Kidney epithelial cell (primary cell): ENCODE measurements around the gene CD1D. TPM values are rescaled to one million over a fixed set of nuclear protein-coding genes. Genes with fewer than 3 reads are reported as not detected.
"Not testable (repeated sequence)": the region's sequence is repeated elsewhere in the genome, so short reads cannot be mapped to it uniquely, and the experiment has no call there.

Experiments
- DNase-seq: peaks from one replicate; pipeline ENCODE4 v3.0.0-alpha.2; 2010; ENCODE audit warnings: low read depth
- H3K27me3 ChIP-seq: 2 replicates; pipeline ENCODE4 v1.6.0; 2011; ENCODE audit warnings: low read length; ENCODE audit not compliant: control insufficient read depth, insufficient read depth
- H3K36me3 ChIP-seq: 2 replicates; pipeline ENCODE4 v1.5.1; 2011; ENCODE audit warnings: low read length; ENCODE audit not compliant: control insufficient read depth, insufficient read depth
- H3K4me3 ChIP-seq: 2 replicates; pipeline ENCODE4 v1.5.1; 2011; ENCODE audit warnings: low read depth, mild to moderate bottlenecking, control low read depth, low read length
- CTCF ChIP-seq: IDR thresholded peaks from 2 replicates; pipeline ENCODE4 v1.5.1; 2011; ENCODE audit warnings: mild to moderate bottlenecking, moderate library complexity, low read length, control low read depth, inconsistent platforms; ENCODE audit not compliant: insufficient read depth, poor library complexity, severe bottlenecking
- total RNA-seq: library from RNA; depleted of rRNA; stranded (reverse); fragments of >200 nt; gene quantifications from 2 replicates; pipeline ENCODE4 v1.2.3, GENCODE V29; 2015

CD1D gene
- total RNA-seq, 1 donor from 2014 or later = 0.67 TPM

GRCh38 chr1:158161446-158161845, 19.2 kb upstream of the CD1D start:
- no peak for DNase-seq
- no peaks in the 10 kb centered on the region for H3K36me3 ChIP-seq
- H3K27me3 ChIP-seq = no peaks in the 10 kb centered on the region
- no peak for TF ChIP-seq CTCF
- no peak overlapping the region for H3K4me3 ChIP-seq

- no peaks in the 10 kb centered on the region for H3K36me3 ChIP-seq
- H3K4me3 ChIP-seq = no peak overlapping the region
- H3K27me3 ChIP-seq = no peaks in the 10 kb centered on the region
- no peak for TF ChIP-seq CTCF
- DNase-seq = no peak
Observed at GRCh38 chr1:158163000-158163947, 17.4 kb upstream of the CD1D start.

- no peak for TF ChIP-seq CTCF
- H3K36me3 ChIP-seq = no peaks in the 10 kb centered on the region
- H3K4me3 ChIP-seq = no peak overlapping the region
- H3K27me3 ChIP-seq = no peaks in the 10 kb centered on the region
- DNase-seq = no peak
Observed at GRCh38 chr1:158169105-158169504, 11.6 kb upstream of the CD1D start.

GRCh38 chr1:158175915-158176314, 4.8 kb upstream of the CD1D start:
- not testable (repeated sequence) for DNase-seq, H3K27me3 ChIP-seq, H3K36me3 ChIP-seq, H3K4me3 ChIP-seq

GRCh38 chr1:158176399-158176798, 4.3 kb upstream of the CD1D start:
- no peaks in the 10 kb centered on the region for H3K36me3 ChIP-seq
- no peak for DNase-seq
- H3K27me3 ChIP-seq = peaks cover 9% of the 10 kb centered on the region
- H3K4me3 ChIP-seq = no peak overlapping the region
- no peak for TF ChIP-seq CTCF

- H3K4me3 ChIP-seq = peak overlapping the region; percentile 51
- not testable (repeated sequence) for H3K36me3 ChIP-seq, DNase-seq
- H3K27me3 ChIP-seq = peaks cover 13% of the 10 kb centered on the region
Observed at GRCh38 chr1:158176849-158177699, 3.6 kb upstream of the CD1D start.
